ENCODE results near the gene PLXNA4. TPM values are rescaled to one million over a fixed set of nuclear protein-coding genes. Genes with fewer than 3 reads are reported as not detected.
A peak's percentile ranks its signal among the peaks of the same experiment; 100 is the strongest.

The PLXNA4 gene, protein sequence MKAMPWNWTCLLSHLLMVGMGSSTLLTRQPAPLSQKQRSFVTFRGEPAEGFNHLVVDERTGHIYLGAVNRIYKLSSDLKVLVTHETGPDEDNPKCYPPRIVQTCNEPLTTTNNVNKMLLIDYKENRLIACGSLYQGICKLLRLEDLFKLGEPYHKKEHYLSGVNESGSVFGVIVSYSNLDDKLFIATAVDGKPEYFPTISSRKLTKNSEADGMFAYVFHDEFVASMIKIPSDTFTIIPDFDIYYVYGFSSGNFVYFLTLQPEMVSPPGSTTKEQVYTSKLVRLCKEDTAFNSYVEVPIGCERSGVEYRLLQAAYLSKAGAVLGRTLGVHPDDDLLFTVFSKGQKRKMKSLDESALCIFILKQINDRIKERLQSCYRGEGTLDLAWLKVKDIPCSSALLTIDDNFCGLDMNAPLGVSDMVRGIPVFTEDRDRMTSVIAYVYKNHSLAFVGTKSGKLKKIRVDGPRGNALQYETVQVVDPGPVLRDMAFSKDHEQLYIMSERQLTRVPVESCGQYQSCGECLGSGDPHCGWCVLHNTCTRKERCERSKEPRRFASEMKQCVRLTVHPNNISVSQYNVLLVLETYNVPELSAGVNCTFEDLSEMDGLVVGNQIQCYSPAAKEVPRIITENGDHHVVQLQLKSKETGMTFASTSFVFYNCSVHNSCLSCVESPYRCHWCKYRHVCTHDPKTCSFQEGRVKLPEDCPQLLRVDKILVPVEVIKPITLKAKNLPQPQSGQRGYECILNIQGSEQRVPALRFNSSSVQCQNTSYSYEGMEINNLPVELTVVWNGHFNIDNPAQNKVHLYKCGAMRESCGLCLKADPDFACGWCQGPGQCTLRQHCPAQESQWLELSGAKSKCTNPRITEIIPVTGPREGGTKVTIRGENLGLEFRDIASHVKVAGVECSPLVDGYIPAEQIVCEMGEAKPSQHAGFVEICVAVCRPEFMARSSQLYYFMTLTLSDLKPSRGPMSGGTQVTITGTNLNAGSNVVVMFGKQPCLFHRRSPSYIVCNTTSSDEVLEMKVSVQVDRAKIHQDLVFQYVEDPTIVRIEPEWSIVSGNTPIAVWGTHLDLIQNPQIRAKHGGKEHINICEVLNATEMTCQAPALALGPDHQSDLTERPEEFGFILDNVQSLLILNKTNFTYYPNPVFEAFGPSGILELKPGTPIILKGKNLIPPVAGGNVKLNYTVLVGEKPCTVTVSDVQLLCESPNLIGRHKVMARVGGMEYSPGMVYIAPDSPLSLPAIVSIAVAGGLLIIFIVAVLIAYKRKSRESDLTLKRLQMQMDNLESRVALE (N-terminal part only)
- total RNA-seq (10 to 100 TPM in 7 of 9 donors, 1 to 10 TPM in 2; 8.5 to 22.1 (median 10.9) TPM), polyA plus RNA-seq (1 to 10 TPM; 1.8 to 4.3 TPM)
- long read RNA-seq, donor 1, partial matches to known transcripts, result 10 of 14 reads
- long read RNA-seq, donor 1, other reads (novel, unspliced or antisense), result 4 of 14 reads
- long read RNA-seq, donor 2, partial matches to known transcripts, result 12 of 21 reads
- long read RNA-seq, donor 2, other reads (novel, unspliced or antisense), result 9 of 21 reads
- long read RNA-seq, donor 3, partial matches to known transcripts, result 3 of 8 reads
- long read RNA-seq, donor 3, other reads (novel, unspliced or antisense), result 5 of 8 reads

DNA sequence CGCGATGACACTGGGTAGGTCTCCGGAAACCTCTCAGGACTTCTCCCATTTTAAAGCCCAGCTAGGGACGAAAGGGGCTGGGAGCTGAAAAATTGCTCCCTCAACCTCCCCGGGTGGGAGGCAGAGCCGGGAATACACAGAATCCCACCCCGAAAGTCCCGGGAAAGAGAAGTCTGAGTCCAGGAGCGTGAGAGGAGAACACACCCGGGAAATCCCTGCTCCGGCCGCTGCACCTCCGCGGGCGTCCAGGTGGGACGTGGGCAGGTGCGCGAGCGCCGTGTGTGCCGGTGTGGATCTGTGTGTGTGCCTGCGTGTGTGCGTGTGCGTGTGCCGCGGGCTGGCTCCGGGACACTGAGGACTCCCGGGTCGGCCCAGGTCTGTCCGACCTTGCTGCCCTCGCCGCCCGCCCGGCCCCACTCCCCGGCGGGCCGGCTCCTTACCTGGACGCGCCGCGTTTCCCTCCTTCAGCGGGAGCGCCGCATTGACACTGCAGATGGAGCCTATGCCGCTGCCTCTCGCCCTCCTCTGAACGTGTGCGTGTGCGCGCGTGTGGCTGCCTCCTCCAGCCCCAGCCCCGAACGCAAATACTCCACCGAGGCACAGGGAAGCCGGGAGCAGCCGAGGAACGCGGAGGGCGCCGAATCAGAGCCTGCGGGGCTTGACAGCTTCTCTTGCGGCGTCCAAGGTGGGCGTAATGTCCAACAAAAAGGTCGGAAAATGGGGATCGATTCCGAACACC, at the start of gene PLXNA4:
PLXNA4 (minus strand) TSS at position 489 of the 739 bp plus-strand sequence. CDS start 67,777 bp downstream, outside the sequence.
- Histone ChIP-seq H3K27ac (peak within 1 kb of the TSS in 10 of 12 donors; percentile 20 to 84 (median 75)), H3K9me3 (no peaks in the 10 kb centered on the region), H3K27me3 (peaks cover 0 to 65% (median 5%) of the 10 kb centered on the region in 9 donors), H3K4me3 (peak within 1 kb of the TSS; percentile 38 to 77 (median 61)), H3K36me3 (no peaks in the 10 kb centered on the region), H3K4me1 (peaks cover 0 to 43% (median 9%) of the 10 kb centered on the region in 12 donors)
- intact Hi-C loops (cut with DNase I), result loop anchor here in 9 of 10 donors (2.0 to 10.0 kb wide), 11 partner anchors 71 to 631 kb away; no protein-coding TSS in a partner anchor
- peak in 3 of 5 donors; percentile 10 to 32 (median 32) for DNase-seq
- WGBS, 4 donors, result 1 to 2% (median 1%) methylated on average over 30 to 67 of the region's 67 CpGs
- TF ChIP-seq, protein P1, sequence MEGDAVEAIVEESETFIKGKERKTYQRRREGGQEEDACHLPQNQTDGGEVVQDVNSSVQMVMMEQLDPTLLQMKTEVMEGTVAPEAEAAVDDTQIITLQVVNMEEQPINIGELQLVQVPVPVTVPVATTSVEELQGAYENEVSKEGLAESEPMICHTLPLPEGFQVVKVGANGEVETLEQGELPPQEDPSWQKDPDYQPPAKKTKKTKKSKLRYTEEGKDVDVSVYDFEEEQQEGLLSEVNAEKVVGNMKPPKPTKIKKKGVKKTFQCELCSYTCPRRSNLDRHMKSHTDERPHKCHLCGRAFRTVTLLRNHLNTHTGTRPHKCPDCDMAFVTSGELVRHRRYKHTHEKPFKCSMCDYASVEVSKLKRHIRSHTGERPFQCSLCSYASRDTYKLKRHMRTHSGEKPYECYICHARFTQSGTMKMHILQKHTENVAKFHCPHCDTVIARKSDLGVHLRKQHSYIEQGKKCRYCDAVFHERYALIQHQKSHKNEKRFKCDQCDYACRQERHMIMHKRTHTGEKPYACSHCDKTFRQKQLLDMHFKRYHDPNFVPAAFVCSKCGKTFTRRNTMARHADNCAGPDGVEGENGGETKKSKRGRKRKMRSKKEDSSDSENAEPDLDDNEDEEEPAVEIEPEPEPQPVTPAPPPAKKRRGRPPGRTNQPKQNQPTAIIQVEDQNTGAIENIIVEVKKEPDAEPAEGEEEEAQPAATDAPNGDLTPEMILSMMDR (IDR thresholded peaks at IDR 0.05), result no peak
- TF ChIP-seq POLR2A (IDR thresholded peaks at IDR 0.05), result no peak
- peak in 3 of 4 donors; percentile 7 to 29 (median 8) for ATAC-seq

DNA sequence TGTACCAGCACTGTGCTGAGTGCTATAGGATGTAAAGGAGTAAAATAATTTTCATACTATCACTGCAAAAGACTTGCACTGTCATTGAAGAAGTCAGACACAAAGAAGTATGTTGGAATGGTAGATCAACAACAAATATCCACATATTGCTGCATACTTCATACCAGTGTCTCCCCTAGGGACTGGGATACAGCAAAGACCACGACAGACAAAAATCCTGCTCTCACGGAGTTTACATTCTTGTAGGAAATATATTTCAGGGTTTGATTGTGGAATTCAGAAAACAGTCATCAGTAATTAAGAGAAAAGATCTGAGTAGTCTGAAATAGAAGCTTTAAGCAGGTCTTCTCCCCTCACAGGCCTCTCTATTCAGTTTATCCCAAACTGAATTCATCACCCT, 49.4 kb upstream of the PLXNA4 start:
- no peaks in the 10 kb centered on the region for H3K9me3 ChIP-seq
- WGBS, 4 donors, result 75 to 88% (median 84%) methylated on average over 2 of the region's 2 CpGs
- H3K36me3 ChIP-seq, result no peaks in the 10 kb centered on the region
- no peak for DNase-seq
- no peaks in the 10 kb centered on the region for H3K4me1 ChIP-seq
- intact Hi-C loops (cut with DNase I), result no loop called here
- H3K27ac ChIP-seq, result no peak overlapping the region
- no peak for ATAC-seq
- no peaks in the 10 kb centered on the region for H3K27me3 ChIP-seq
- no peak overlapping the region for H3K4me3 ChIP-seq
- TF ChIP-seq POLR2A (IDR thresholded peaks at IDR 0.05), result no peak
- TF ChIP-seq, protein P1 (IDR thresholded peaks at IDR 0.05), result no peak

- DNase-seq (no peak), ATAC-seq (no peak)
- WGBS, 4 donors, result 93 to 96% (median 95%) methylated on average over 4 of the region's 4 CpGs
- H3K9me3 ChIP-seq, result no peaks in the 10 kb centered on the region
- intact Hi-C loops (cut with DNase I), result no loop called here
- no peaks in the 10 kb centered on the region for H3K27me3 ChIP-seq
- no peak overlapping the region for H3K27ac ChIP-seq
- H3K4me3 ChIP-seq, result no peak overlapping the region
- no peaks in the 10 kb centered on the region for H3K4me1 ChIP-seq
- TF ChIP-seq, protein P1 (IDR thresholded peaks at IDR 0.05), result no peak
- no peak for TF ChIP-seq POLR2A (IDR thresholded peaks at IDR 0.05)
- no peaks in the 10 kb centered on the region for H3K36me3 ChIP-seq
Measured at GRCh38 chr7:132622081-132622480, 45.8 kb upstream of the PLXNA4 start.
